Measurements from ENCODE around the gene PCK2.

The PCK2 gene

GRCh38 chr14:24145690-24146452, 51.8 kb downstream of the PCK2 start:
- peaks cover 35 to 60% (median 51%) of the 10 kb centered on the region in 11 experiments for H3K36me3 ChIP-seq
- peak overlapping the region; percentile 79 to 96 (median 90) for H3K9ac ChIP-seq
- TF ChIP-seq Cebpa-rat (IDR thresholded peaks at IDR 0.05) = no peak
- no peaks in the 10 kb centered on the region for H3K9me3 ChIP-seq (replicated peaks in 1 of 11)
- peaks cover 57 to 72% (median 59%) of the 10 kb centered on the region in 10 experiments for H3K4me1 ChIP-seq
- peak overlapping the region; percentile 85 to 98 (median 95) for H3K4me2 ChIP-seq
- H4K20me1 ChIP-seq = peaks cover 4 to 59% (median 43%) of the 10 kb centered on the region in 11 experiments; a peak in 18 of 22 replicates
- no peaks in the 10 kb centered on the region for H3K27me3 ChIP-seq
- H3K4me3 ChIP-seq = peak overlapping the region; percentile 88 to 99 (median 92)
- H3K27ac ChIP-seq = peak overlapping the region; percentile 27 to 94 (median 88); a peak in 21 of 22 replicates

DNA sequence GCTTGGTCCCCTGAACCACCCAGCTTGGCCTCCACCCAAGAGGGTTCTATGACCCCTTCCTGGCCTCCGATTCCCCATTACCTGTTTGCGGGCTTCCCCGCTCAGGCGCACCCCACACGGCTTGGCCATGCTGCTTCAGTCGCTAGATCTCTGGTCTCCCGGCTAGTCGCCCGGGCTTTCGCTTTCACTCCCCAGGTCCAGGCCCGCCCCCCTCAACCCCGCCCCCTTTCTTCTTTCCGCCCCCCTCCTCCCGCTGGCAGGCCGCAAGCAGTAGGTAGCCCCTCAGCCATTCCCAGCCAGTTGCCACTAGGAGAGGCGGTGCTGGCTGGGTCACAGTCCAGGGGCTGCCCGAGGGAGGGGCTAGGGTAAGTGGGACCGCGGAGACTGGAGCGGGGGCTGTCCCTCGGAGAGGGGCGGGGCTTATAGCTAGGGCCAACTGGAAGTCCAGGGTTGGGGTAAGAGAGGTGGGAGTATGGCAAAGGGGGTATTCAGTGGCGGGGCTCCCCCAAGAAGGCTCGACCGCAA, 52.4 kb downstream of the PCK2 start, which contains the start of gene PSME2:
PSME2 (minus strand) TSS at position 158 of the 525 bp plus-strand sequence; CDS start at position 129, 29 bp downstream.
- H3K27me3 ChIP-seq = no peaks in the 10 kb centered on the region
- peak within 1 kb of the TSS; percentile 88 to 99 (median 92) for H3K4me3 ChIP-seq
- H4K20me1 ChIP-seq = peaks cover 4 to 63% (median 48%) of the 10 kb centered on the region in 11 experiments; a peak in 18 of 22 replicates
- H3K27ac ChIP-seq = peak within 1 kb of the TSS; percentile 57 to 94 (median 88)
- H3K9ac ChIP-seq = peak within 1 kb of the TSS; percentile 87 to 96 (median 90)
- H3K36me3 ChIP-seq = peaks cover 42 to 67% (median 57%) of the 10 kb centered on the region in 11 experiments
- H3K4me1 ChIP-seq = peaks cover 57 to 74% (median 59%) of the 10 kb centered on the region in 10 experiments
- TF ChIP-seq Cebpa-rat (IDR thresholded peaks at IDR 0.05) = no peak
- no peaks in the 10 kb centered on the region for H3K9me3 ChIP-seq (replicated peaks in 1 of 11)
- peak within 1 kb of the TSS; percentile 95 to 100 (median 97) for H3K4me2 ChIP-seq

DNA sequence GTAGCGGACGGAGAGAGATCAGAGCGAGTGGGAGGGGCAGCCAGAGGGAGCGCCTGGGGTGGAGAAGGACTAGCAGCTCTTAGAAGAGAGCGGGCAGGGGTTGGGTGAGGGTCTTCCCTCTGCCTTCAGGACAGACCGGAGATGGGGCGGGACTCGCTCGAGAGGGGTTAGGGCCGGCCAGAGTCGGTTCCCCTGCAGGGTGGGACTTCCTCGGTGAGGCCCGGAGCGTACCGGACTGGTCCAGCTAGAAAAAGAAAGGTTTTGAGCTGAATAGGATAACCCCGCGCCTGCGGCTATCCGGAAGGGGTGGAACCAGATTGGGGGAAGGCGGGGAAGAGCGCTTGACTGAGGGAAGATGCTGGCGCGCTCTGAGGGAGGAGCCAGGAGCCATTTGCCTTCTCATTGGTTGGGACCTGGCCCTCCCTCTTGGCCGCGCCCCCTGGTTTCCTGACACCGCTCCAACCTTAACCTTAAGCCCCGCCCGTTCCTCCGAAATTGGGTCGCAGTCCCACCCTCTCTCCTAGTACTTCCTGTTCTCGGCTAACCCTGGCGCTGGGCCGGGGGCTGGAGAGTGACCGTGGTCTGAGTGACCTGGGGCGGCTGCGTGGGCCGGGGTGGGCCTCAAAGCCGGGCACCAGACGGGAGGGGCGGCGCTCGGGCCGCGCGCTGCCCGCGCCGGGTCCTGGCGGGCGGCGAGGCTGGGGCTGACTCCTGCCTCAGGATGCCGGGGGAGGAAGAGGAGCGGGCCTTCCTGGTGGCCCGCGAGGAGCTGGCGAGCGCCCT, 53.1 kb downstream of the PCK2 start, which contains the start of gene RNF31:
RNF31 (plus strand) TSS at position 521 of the 783 bp plus-strand sequence; CDS start at position 722, 201 bp downstream.
- Histone ChIP-seq H4K20me1 (peaks cover 4 to 68% (median 53%) of the 10 kb centered on the region in 11 experiments; a peak in 18 of 22 replicates), H3K9ac (peak within 1 kb of the TSS; percentile 87 to 96 (median 90)), H3K4me1 (peaks cover 52 to 69% (median 54%) of the 10 kb centered on the region in 10 experiments), H3K36me3 (peaks cover 48 to 73% (median 64%) of the 10 kb centered on the region in 11 experiments), H3K4me3 (peak within 1 kb of the TSS; percentile 88 to 99 (median 92)), H3K27ac (peak within 1 kb of the TSS; percentile 57 to 94 (median 88)), H3K27me3 (no peaks in the 10 kb centered on the region), H3K9me3 (replicated peaks in 1 of 11) (no peaks in the 10 kb centered on the region), H3K4me2 (peak within 1 kb of the TSS; percentile 95 to 100 (median 97))
- TF ChIP-seq Cebpa-rat (IDR thresholded peaks at IDR 0.05) = no peak

- H3K9ac ChIP-seq = peak overlapping the region; percentile 86 to 96 (median 90)
Observed at GRCh38 chr14:24147761-24148428, 53.8 kb downstream of the PCK2 start.

GRCh38 chr14:24149302-24149969, 55.3 kb downstream of the PCK2 start:
- Histone ChIP-seq H3K4me3 (no peak overlapping the region; a peak in 1 of 20 replicates), H4K20me1 (peaks cover 4 to 53% (median 41%) of the 10 kb centered on the region in 11 experiments; a peak in 18 of 22 replicates), H3K9ac (peak overlapping the region in 10 of 11 experiments; percentile 27 to 96 (median 90); a peak in 14 of 22 replicates)

More at GRCh38 chr14:24147761-24148428, 53.8 kb downstream of the PCK2 start:
- H3K27ac ChIP-seq = peak overlapping the region; percentile 57 to 94 (median 82)
- no peaks in the 10 kb centered on the region for H3K9me3 ChIP-seq (replicated peaks in 1 of 11)
- H3K4me3 ChIP-seq = peak overlapping the region; percentile 88 to 99 (median 92)
- H3K36me3 ChIP-seq = peaks cover 56 to 75% (median 67%) of the 10 kb centered on the region in 11 experiments
- H4K20me1 ChIP-seq = peaks cover 4 to 66% (median 53%) of the 10 kb centered on the region in 11 experiments; a peak in 18 of 22 replicates
- no peak for TF ChIP-seq Cebpa-rat (IDR thresholded peaks at IDR 0.05)
- H3K27me3 ChIP-seq = no peaks in the 10 kb centered on the region
- peak overlapping the region; percentile 91 to 100 (median 97) for H3K4me2 ChIP-seq
- H3K4me1 ChIP-seq = peaks cover 45 to 62% (median 47%) of the 10 kb centered on the region in 10 experiments

GRCh38 chr14:24150061-24150460, 56.0 kb downstream of the PCK2 start:
- Histone ChIP-seq H3K27me3 (no peaks in the 10 kb centered on the region), H3K4me1 (peaks cover 24 to 50% (median 33%) of the 10 kb centered on the region in 10 experiments), H3K9ac (peak overlapping the region in 6 of 11 experiments; percentile 21 to 96 (median 64); a peak in 6 of 22 replicates), H4K20me1 (peaks cover 4 to 51% (median 41%) of the 10 kb centered on the region in 11 experiments; a peak in 18 of 22 replicates), H3K4me2 (peak overlapping the region in 1 of 11 experiments; percentile 99; a peak in 1 of 22 replicates), H3K36me3 (peaks cover 57 to 73% (median 65%) of the 10 kb centered on the region in 11 experiments), H3K27ac (no peak overlapping the region), H3K9me3 (replicated peaks in 1 of 11) (no peaks in the 10 kb centered on the region), H3K4me3 (no peak overlapping the region)
- TF ChIP-seq Cebpa-rat (IDR thresholded peaks at IDR 0.05) = no peak

More at GRCh38 chr14:24149302-24149969, 55.3 kb downstream of the PCK2 start:
- no peak overlapping the region for H3K27ac ChIP-seq
- peaks cover 30 to 50% (median 36%) of the 10 kb centered on the region in 10 experiments for H3K4me1 ChIP-seq
- H3K36me3 ChIP-seq = peaks cover 56 to 73% (median 63%) of the 10 kb centered on the region in 11 experiments
- H3K9me3 ChIP-seq (replicated peaks in 1 of 11) = no peaks in the 10 kb centered on the region
- H3K4me2 ChIP-seq = peak overlapping the region in 9 of 11 experiments; percentile 91 to 100 (median 97); a peak in 14 of 22 replicates
- no peak for TF ChIP-seq Cebpa-rat (IDR thresholded peaks at IDR 0.05)
- no peaks in the 10 kb centered on the region for H3K27me3 ChIP-seq

GRCh38 chr14:24150567-24150966, 56.5 kb downstream of the PCK2 start:
- Histone ChIP-seq H3K36me3 (peaks cover 62 to 74% (median 70%) of the 10 kb centered on the region in 11 experiments), H3K27me3 (no peaks in the 10 kb centered on the region), H3K9me3 (replicated peaks in 1 of 11) (no peaks in the 10 kb centered on the region), H3K27ac (no peak overlapping the region), H3K4me3 (no peak overlapping the region), H4K20me1 (peaks cover 4 to 50% (median 41%) of the 10 kb centered on the region in 11 experiments; a peak in 18 of 22 replicates), H3K9ac (peak overlapping the region in 5 of 11 experiments; percentile 32 to 92 (median 43); a peak in 3 of 22 replicates), H3K4me1 (peaks cover 19 to 50% (median 33%) of the 10 kb centered on the region in 10 experiments), H3K4me2 (0 out of 22 replicates have a peak overlapping the region, but pooled peaks of 1 of the 11 experiments have one; percentile 99)
- TF ChIP-seq Cebpa-rat (IDR thresholded peaks at IDR 0.05) = no peak

All from BLaER1 treated with 17β-estradiol and CSF1 and Interleukin-3, amounts not matched to agents 10 nM and 100 nM (cell line).